Right hindlimb (tissue), 1 donor: Measurements from ENCODE around the gene URAD.

Experiments
- DNase-seq: peaks from one replicate; pipeline ENCODE4 v3.0.0-alpha.2; 2018

The URAD gene

DNA sequence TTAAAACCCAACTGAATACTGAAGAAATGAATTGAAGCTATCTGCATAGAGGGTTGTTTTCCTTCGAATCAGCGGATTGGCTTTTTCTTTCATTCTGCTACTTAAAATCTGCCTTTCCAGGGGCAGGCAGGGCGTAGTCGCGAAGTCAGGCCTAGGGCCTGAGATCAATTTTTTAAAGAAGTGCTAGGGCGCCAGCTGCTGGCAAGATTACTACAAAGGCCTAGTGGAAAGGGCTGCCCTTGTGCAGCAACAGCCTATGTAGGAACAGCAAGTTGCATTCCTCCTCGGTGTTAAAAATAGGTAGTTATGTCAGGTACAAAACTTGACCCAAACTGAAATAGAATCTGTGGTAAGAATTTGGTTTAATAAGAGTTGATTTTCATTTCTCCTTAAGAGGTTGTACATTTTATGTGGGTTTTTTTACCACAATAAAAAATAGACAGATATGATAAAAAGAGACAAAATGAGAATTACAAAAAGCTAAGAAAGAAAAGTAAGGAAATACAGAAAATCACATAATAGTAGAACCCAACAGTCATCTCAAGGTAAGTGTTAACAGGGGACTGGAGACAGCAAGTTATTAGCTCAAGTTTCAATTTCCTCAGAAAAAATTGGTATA lies 9.5 kb upstream of the URAD start:
- DNase-seq, result peak; percentile 39

DNA sequence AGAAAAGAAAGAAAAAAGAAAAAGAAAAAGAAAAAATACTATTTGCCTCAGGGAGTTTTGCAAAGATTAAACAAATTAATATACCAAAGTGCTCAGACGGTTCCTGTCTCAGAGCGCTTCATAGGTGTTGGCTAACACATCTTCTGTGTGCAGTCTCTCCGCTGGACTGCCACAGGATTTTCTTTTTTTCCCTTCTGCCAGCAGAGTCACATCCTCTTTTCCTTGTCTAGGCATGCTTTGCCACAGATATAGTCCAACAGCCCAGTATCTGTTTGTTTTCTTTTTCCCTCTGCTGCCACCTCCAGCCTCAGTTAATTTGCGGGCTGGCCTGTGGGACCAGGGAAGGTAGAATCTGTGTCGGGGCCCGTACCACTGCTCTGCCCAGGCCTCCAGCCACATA lies 3.4 kb upstream of the URAD start:
- no peak for DNase-seq

DNA sequence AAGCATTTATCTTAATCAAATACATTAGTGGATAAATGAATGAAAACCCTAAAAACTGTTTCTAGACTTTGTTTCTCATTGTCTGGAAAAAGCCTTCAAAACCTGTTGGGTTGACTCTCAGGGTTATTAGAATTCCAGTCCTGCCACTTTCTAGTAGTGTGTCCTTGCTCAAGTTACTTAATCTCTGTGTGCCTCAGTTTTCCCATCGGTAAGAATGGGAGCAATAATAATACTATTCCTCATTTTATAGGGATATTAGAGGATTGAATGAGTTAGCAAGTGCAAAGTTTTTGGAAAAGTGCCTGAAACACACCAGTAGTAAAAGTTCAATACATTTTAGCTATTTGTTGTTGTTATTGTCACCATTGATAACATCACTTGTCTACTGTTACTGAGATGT lies 2.9 kb downstream of the URAD start:
- DNase-seq, result no peak

DNA sequence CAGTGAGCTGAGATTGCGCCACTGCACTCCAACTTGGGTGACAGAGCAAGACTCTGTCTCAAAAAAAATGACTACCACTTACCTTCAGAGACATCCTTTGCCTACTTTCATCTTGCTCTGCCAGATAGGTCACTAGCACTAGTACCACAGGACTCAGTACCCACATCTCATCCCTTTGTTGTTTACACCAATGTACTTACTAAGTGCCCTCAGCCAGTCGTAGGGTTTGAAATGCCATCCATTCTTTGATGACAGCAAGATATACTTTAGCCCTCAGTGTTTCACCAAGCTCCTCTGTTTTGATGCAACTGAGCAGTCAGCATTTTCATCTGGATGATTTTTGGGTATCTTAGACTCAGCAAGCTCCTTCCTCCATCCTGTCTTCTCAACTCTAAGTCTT lies 6.1 kb downstream of the URAD start:
- no peak for DNase-seq

DNA sequence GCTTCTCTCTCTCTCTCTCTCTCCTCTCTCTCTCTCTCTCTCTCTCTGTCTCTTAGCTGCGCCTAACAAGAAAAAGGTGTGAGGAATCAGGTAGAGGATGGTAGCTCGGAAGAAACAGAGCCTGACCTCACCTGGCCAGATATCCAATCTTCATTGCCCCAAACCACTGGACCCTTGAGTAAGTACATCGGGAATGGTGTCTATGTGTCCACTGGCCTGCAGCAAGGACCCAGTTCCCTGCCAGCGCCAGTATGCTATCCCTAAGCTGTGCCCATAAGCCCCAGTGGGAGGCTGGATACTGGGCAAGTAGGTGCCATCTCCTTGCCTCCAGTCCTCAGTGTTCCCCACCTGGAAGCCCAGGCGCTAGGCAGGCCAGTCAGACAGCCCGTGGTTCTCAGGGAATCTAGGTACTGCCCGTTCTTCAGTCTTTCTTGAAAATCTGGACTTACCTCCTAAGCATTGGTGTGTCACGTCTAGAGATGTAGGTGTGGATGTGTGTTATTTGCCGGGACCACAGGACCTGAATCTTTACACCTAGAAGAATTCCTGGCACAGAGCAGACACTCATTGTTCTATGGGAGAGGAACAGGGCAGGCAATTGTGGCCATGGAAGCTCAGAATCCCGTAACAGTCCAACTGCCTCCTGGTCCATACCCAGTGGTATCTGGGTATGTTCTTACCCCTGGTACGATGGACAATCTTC lies 7.3 kb downstream of the URAD start:
- DNase-seq, result no peak

- DNase-seq, result no peak
Observed at GRCh38 chr13:27980280-27980998, 8.1 kb downstream of the URAD start.

DNA sequence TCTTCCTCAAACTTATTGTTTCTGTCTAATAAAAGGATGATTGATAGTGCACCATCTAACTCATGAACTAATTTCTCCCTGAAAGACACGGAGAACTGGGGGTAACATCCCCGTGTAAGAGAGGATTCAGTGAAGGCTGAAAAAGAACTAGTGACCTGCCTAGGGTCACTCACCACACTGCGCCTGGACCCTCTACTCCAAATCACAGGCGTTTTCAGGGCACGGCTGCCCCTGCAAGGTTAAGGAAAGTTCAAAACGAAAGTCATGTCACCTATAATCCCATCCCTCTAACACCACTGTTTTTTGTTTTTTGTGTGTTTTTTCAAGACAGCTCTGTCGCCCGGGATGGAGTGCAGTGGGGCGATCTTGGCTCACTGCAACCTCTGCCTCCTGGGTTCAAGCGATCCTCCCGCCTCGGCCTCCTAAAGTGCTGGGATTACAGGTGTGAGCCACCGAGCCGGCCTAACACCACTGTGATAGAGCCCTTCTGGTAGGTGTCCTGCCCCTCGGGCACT lies 8.7 kb downstream of the URAD start:
- DNase-seq, result no peak

DNA sequence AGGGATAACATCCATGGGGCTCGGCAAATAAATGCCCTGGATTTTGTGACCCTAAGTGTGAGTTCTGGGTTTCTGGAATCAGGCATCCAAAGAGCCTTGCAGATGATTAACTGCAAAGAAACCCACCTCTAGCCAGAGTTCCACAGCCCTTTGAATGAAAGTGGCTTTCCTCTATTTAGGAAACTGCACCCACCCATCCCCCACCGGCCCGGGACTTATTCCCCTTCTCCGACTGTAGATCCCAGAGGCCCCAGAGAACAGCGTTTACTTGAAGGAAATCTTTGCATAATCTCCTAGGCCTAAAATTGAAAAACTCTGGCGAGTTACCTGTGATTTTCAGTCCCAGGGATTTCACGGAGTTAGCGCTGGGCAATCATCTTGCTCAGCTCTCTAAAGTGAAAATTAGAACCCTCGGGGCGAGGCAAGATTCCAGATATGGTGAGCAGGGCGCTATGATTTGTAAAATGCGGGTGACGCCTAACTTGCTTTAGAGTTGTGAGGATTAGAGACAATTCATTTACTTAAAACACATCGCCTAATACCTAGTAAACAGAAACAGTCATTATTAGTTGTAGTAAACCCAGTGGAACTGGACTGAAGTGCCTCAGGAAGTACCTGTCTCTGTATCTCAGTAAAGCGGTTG lies 9.4 kb downstream of the URAD start:
- no peak for DNase-seq

GRCh38 chr13:27978301-27978968 lies 10.1 kb downstream of the URAD start:
- no peak for DNase-seq

DNA sequence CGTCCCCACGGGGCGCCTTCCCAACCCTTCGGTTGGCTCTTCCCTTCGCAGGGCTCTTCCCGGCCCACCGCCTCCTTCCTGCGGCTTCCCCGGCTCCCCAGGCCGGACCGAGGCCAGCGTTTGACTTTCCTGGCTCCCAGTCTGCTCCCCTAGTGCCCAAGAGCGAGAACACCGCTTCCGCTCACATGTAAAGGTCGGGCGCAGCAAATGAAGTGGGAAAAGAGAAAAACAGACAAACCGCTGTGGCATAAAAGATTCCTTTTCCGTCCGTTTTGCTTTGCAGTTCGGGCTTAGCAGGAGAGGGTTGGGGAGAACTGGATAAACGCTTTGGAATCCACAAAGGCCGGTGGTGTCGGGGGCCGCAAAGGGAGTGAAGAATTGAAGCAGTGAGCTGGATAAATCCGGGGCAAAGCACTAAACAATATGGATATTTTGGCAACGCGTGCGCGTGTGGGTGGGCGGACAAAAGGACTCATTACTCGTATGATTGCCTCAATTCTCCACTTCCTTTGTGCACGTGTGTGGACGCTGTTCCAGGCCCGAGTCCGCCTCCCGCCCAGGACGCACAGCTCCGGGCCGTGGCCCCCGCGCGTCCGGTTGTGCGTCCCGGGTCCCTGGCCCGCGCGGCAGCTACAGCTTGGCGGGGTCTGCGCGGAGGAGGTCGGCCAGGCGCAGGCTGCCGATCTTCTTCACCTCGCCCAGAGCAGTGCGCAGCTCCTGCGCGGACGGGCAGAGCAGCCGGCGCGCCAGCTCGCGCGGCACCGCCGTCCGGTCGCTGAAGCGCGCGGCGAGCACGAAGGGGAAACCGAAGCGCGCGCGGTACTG lies 10.8 kb downstream of the URAD start:
- DNase-seq, result no peak

GRCh38 chr13:27976362-27977091 lies 12.0 kb downstream of the URAD start:
- no peak for DNase-seq

- DNase-seq, result no peak
Observed at GRCh38 chr13:27975564-27976361, 12.7 kb downstream of the URAD start.

GRCh38 chr13:27973961-27974662 lies 14.4 kb downstream of the URAD start:
- no peak for DNase-seq

DNA sequence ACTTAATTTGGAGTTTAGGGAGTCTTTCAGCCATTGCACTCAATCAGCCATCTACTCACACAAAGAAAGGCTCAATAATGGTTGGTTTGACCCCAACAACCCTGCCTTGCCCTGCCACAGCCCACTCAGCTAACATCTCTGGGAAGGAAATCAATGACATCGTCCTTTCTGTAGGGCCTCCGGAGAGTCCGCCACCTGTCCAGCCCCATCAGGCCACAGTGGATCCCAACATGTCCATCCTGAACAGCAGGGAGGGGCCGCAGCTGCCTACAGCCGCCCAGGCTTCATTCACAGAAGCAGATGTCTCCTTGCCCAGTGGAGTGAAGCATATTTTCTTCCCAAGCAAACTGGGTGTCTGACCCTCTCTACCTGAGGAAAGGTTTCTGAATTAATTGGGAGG lies 15.2 kb downstream of the URAD start:
- no peak for DNase-seq

GRCh38 chr13:27972478-27972820 lies 16.0 kb downstream of the URAD start:
- DNase-seq, result no peak

DNA sequence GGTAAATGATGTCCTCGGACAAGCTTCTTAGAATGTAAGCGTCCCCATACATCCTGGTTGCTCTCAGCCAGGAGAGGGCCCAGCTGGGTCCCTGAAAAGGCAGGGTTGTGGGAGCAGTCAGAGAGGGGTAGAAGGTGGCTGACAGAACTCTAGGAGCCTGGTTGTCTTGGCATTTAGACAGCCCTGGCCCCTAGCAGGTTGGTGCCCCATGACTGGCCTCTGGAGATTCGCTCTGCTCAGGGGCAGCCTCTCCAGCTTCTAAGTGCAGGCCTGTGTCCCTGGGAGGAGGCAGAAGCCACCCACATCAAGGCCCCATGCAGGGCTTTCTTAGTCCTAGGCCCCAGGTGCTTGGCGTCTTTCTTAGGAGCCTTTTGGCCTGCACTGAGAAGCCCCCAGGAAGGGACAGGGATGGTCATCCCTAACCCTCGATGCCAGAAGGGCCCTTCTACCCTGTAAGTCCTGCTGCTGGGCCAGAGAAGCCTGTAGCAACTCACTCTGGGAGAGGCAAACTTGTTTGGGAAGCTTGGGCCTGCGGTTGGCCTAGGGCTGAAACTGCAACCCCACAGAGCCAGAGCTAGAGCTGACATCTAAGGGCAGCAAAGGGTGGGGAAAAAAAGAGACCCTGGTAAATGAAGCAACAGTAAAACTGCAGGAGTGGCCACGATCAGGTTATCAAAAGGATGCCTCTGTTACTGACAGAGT lies 16.6 kb downstream of the URAD start:
- no peak for DNase-seq

- DNase-seq, result no peak
Observed at GRCh38 chr13:27971236-27971645, 17.3 kb downstream of the URAD start.

DNA sequence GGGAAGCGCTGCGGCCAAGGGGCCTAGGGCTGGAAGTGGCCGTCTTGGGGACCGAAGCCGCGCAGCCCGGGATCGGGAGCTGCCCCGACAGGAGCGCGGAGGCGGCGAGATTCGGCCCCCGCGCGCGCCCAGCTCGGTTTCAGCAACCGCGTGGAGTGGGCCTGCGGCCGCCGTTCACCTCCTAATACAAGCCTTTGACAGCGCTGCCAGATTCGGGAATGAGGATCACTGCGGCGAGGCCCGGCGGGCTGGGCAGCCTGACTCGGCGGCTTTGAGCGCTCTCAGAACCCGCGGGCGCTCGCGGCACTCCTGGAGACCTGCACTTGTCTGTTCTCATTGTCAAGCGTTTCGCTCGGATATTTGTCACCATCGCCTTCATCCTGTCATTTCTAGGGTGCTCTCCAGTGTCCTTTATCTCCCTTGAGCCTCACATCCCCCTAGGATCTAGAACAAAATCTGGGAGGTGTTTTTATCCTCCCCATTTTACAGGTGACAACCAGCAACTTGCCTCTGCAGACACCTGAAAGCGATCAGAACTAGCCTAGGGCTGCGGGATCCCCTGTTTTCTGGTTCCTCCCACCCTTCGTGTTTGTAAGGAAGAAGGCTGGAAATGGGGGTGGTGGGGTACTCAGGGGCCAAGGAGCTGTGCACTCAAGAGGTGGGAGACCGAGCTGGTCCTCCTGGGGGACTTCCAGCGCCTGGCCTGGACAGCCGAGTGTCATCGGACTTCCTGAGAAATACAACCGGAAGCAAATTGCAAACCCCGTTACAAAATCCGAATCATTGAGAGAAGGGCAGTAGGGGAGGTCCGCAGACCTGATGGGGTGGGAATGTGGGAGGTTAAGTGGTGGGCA lies 17.9 kb downstream of the URAD start:
- no peak for DNase-seq
